Measurements from ENCODE around the gene TENM3.

TENM3 gene

DNA sequence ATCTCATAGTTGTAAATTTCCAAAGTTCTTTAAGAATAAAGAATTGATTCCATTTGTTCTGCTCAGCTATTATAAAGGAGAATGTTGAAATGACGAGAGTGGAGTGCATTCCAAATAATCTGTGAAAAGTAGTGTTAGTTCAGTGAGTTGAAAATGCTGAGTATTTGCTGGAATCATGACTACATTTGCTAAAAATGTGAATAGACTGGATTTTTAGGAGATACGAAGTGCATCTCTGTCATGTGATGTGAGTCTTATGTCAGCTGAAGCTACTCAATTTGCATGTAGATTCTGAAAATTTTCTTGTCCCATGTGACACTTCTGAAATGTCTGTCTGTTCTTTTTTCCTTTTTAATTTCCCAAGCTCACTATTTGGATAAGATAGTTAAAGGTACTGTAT, 468.0 kb downstream of the TENM3 start:
- H3K4me3 ChIP-seq (ENCODE audit: control insufficient read depth, low read depth, low read length) = no peak overlapping the region
- no peak for DNase-seq (ENCODE audit: low read depth)
- TF ChIP-seq, protein P1, sequence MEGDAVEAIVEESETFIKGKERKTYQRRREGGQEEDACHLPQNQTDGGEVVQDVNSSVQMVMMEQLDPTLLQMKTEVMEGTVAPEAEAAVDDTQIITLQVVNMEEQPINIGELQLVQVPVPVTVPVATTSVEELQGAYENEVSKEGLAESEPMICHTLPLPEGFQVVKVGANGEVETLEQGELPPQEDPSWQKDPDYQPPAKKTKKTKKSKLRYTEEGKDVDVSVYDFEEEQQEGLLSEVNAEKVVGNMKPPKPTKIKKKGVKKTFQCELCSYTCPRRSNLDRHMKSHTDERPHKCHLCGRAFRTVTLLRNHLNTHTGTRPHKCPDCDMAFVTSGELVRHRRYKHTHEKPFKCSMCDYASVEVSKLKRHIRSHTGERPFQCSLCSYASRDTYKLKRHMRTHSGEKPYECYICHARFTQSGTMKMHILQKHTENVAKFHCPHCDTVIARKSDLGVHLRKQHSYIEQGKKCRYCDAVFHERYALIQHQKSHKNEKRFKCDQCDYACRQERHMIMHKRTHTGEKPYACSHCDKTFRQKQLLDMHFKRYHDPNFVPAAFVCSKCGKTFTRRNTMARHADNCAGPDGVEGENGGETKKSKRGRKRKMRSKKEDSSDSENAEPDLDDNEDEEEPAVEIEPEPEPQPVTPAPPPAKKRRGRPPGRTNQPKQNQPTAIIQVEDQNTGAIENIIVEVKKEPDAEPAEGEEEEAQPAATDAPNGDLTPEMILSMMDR (IDR thresholded peaks at IDR 0.05; ENCODE audit: control insufficient read depth, insufficient read depth, low read depth, low read length, missing control alignments) = no peak

DNA sequence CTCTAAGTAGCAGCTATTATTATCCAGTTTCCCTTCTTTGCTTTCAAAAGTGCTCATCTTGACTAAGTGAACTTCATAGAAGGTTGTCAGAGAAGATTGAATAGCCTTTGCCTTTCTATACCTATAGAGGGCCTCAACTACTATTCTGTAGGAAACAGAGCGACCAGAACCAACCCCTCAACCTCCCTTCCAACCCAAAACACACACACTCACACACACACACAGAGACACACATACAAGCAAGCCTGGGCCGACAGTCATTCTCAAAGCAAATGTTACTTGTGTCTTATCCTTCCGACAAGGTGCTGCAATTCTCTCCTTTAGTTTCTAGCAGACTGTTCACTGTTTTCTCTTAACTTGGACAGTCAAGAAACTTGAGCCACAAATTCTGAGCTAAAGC, 472.3 kb downstream of the TENM3 start:
- H3K4me3 ChIP-seq (ENCODE audit: control insufficient read depth, low read depth, low read length) = no peak overlapping the region
- TF ChIP-seq, protein P1 (IDR thresholded peaks at IDR 0.05; ENCODE audit: control insufficient read depth, insufficient read depth, low read depth, low read length, missing control alignments) = no peak
- DNase-seq (ENCODE audit: low read depth) = no peak

DNA sequence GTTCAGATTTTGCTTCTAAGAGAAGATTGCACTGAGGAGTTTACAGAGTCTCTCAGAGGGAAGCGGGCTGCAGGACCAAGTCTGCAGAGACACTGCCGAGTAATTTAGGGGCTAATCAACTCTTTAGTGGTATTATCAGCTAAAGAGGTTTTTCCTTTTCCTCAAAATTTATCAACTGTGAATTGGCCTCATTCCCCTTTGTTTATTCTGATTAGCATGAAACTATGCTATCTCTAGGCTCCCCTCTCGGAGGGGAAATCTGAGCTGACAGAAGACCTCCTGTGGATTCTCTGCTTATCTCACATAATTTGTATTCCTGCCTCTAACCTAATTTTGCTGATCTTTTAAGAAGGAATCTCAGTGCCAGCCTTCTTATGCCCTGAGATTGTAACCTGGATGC, 473.0 kb downstream of the TENM3 start:
- TF ChIP-seq, protein P1 (IDR thresholded peaks at IDR 0.05; ENCODE audit: control insufficient read depth, insufficient read depth, low read depth, low read length, missing control alignments) = no peak
- no peak overlapping the region for H3K4me3 ChIP-seq (ENCODE audit: control insufficient read depth, low read depth, low read length)
- DNase-seq (ENCODE audit: low read depth) = no peak

GRCh38 chr4:182717788-182718583, 474.8 kb downstream of the TENM3 start:
- no peak for DNase-seq (ENCODE audit: low read depth)
- TF ChIP-seq, protein P1 (IDR thresholded peaks at IDR 0.05; ENCODE audit: control insufficient read depth, insufficient read depth, low read depth, low read length, missing control alignments) = no peak
- H3K4me3 ChIP-seq (ENCODE audit: control insufficient read depth, low read depth, low read length) = no peak overlapping the region

DNA sequence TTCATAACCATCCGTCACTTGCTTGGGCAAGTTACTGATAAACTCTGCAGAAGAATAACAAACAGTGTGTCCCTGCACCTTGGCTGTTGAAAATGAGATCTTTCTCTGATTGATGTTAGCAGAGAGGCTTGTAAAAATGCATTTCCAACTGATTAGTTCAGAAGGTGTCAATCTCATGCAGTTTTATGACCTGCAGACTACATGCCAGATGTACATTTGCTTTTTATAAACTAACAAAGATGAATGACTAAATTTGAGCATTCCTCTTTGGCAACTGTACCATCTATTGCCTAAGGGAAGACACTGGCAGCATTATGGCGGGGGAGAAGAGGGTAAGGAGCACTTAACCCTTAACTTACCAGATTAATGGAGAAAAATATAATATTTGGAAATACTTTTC, 481.2 kb downstream of the TENM3 start:
- peak; percentile 34 for DNase-seq (ENCODE audit: low read depth)
- H3K4me3 ChIP-seq (ENCODE audit: control insufficient read depth, low read depth, low read length) = no peak overlapping the region
- TF ChIP-seq, protein P1 (IDR thresholded peaks at IDR 0.05; ENCODE audit: control insufficient read depth, insufficient read depth, low read depth, low read length, missing control alignments) = no peak

DNA sequence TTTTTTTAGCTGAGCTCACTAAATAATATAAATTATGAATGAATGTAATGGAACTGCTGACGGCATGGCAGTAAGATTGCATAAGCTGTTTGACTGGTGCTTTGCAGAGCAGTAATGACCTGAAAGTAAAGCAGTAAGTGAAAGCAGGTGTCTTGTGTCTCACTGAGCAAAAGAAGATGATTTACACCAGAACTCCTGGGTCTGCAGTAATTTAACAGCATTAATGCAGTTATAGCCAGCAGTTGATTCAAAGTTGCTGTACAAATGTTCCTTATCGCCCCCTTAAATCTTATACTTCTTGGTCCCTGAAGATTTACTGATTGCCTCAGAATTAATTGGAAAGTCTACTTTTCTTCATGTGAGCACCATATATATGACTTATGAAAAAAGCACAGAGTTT, 486.3 kb downstream of the TENM3 start:
- no peak for DNase-seq (ENCODE audit: low read depth)
- TF ChIP-seq, protein P1 (IDR thresholded peaks at IDR 0.05; ENCODE audit: control insufficient read depth, insufficient read depth, low read depth, low read length, missing control alignments) = no peak
- no peak overlapping the region for H3K4me3 ChIP-seq (ENCODE audit: control insufficient read depth, low read depth, low read length)
